ENCODE data around the gene SMC6.

GRCh38 chr2:17680119-17680518 is 73.5 kb downstream of the SMC6 start:
- TF ChIP-seq CTCF (IDR thresholded peaks at IDR 0.05 in 2 of 3, conservative IDR thresholded peaks at IDR 0.05 in 1 of 3; ENCODE audit: control insufficient read depth in 2 of 3, extremely low read depth in 1 of 3, insufficient read depth in 1 of 3, low read depth in 3 of 3, low read length in 3 of 3) (no peak), EP300 (IDR thresholded peaks at IDR 0.05; ENCODE audit: borderline replicate concordance in 1 of 2, control insufficient read depth in 1 of 2, low read depth in 2 of 2, low read length in 2 of 2) (no peak), POLR2AphosphoS5 (IDR thresholded peaks at IDR 0.05; ENCODE audit: low read length) (no peak), TCF7 (IDR thresholded peaks at IDR 0.05; ENCODE audit: borderline replicate concordance) (no peak), EGR1 (IDR thresholded peaks at IDR 0.05; ENCODE audit: borderline replicate concordance in 1 of 2, low read depth in 2 of 2, low read length in 2 of 2) (no peak), ZNF274 (IDR thresholded peaks at IDR 0.05; ENCODE audit: insufficient read depth, insufficient read length) (no peak), RCOR1 (conservative IDR thresholded peaks at IDR 0.05; ENCODE audit: low read depth, low read length) (no peak), HDAC2 (IDR thresholded peaks at IDR 0.05) (no peak), CEBPB (IDR thresholded peaks at IDR 0.05; ENCODE audit: borderline replicate concordance in 1 of 2, low read depth in 2 of 2, low read length in 2 of 2) (no peak), CBFB (IDR thresholded peaks at IDR 0.05; ENCODE audit: low read depth) (no peak), RFX5 (IDR thresholded peaks at IDR 0.05; ENCODE audit: low read depth, low read length) (no peak), SREBF1 (IDR thresholded peaks at IDR 0.05; ENCODE audit: low read length) (no peak), SIX5 (IDR thresholded peaks at IDR 0.05; ENCODE audit: low read depth, low read length, severe bottlenecking) (no peak)
- TF ChIP-seq, protein P1, sequence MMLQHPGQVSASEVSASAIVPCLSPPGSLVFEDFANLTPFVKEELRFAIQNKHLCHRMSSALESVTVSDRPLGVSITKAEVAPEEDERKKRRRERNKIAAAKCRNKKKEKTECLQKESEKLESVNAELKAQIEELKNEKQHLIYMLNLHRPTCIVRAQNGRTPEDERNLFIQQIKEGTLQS (IDR thresholded peaks at IDR 0.05; ENCODE audit: borderline replicate concordance, extremely low read depth, low read depth, low read length), result no peak
